SK-N-SH (cell line): ENCODE results near the gene SPATA33.
"Not testable (repeated sequence)": the region's sequence is repeated elsewhere in the genome, so short reads cannot be mapped to it uniquely, and the experiment has no call there.

Experiments
- CHD2 ChIP-seq: fragments of 150-350 bp; IDR thresholded peaks from 2 replicates; pipeline ENCODE4 v1.6.1; 2018; ENCODE audit warnings: low read length; ENCODE audit not compliant: partially characterized antibody
- CTCF ChIP-seq: fragments of 200-600 bp; sonication (generic); IDR thresholded peaks from 2 replicates; pipeline ENCODE4 v1.6.1; 2017; ENCODE audit warnings: antibody characterized with exemption, mild to moderate bottlenecking, moderate library complexity
- EP300 ChIP-seq, 2 experiments: IDR thresholded peaks; 2 replicates each; pipeline versions ENCODE4 v1.4.0 to v1.6.1; 2012; ENCODE audit warnings: borderline replicate concordance in 1 of 2, low read depth in 1 of 2, low read length in 1 of 2
- EZH2phosphoT487 ChIP-seq: fragments of 200-600 bp; sonication (generic); IDR thresholded peaks from 2 replicates; pipeline ENCODE4 v1.6.1; 2017; ENCODE audit warnings: low read depth, mixed run types, mild to moderate bottlenecking, antibody characterized with exemption, moderate library complexity, borderline replicate concordance
- FOSL2 ChIP-seq: IDR thresholded peaks from 2 replicates; pipeline ENCODE4 v1.4.0; 2012; ENCODE audit warnings: low read depth, mild to moderate bottlenecking, moderate library complexity, borderline replicate concordance
- FOXM1 ChIP-seq: IDR thresholded peaks from 2 replicates; pipeline ENCODE4 v1.4.0; 2012; ENCODE audit warnings: low read depth, mild to moderate bottlenecking
- GABPA ChIP-seq: IDR thresholded peaks from 2 replicates; pipeline ENCODE4 v1.4.0; 2012; ENCODE audit warnings: low read depth, mild to moderate bottlenecking
- JUND ChIP-seq: IDR thresholded peaks from 2 replicates; pipeline ENCODE4 v1.4.0; 2012
- POLR2AphosphoS5 ChIP-seq: IDR thresholded peaks from 2 replicates; pipeline ENCODE4 v1.6.1; 2012; ENCODE audit warnings: low read depth, low read length
- RAD21 ChIP-seq: IDR thresholded peaks from 2 replicates; pipeline ENCODE4 v1.6.1; 2012; ENCODE audit warnings: mild to moderate bottlenecking, low read length
- REST ChIP-seq: IDR thresholded peaks from 2 replicates; pipeline ENCODE4 v1.6.1; 2012; ENCODE audit warnings: mild to moderate bottlenecking, low read depth, low read length, moderate library complexity
- YY1 ChIP-seq: IDR thresholded peaks from 2 replicates; pipeline ENCODE4 v1.4.0; 2012; ENCODE audit warnings: low read depth, mild to moderate bottlenecking

- not testable (repeated sequence) for TF ChIP-seq CTCF; JUND; EZH2phosphoT487; POLR2AphosphoS5; GABPA; REST; FOSL2; YY1; FOXM1; RAD21; CHD2; EP300 (IDR thresholded peaks at IDR 0.05; ENCODE audit: borderline replicate concordance in 1 of 2, low read depth in 1 of 2, low read length in 1 of 2)
Measured at GRCh38 chr16:89671565-89671964, 13.9 kb downstream of the SPATA33 start.
